Panc1 (cell line): Measurements from ENCODE around the gene FN1. TPM values are rescaled to one million over a fixed set of nuclear protein-coding genes. Genes with fewer than 3 reads are reported as not detected.

Experiments
- ATAC-seq: fragments of 200-7000 bp; cut with Tn5 transposase; 2 replicates; pipeline ENCODE4 v1.9.1; 2020; ENCODE audit warnings: mild to moderate bottlenecking, moderate library complexity
- BruUV-seq: library from RNA; stranded (reverse); fragments of 400-500 nt; replicated peaks from 2 replicates; lab custom pipeline; 2021; lab: Mats Ljungman, UMichigan
- CTCF ChIA-PET: fragments of 300-600 bp; sonication (Branson Sonifier 250); formaldehyde crosslinking; loops from one replicate; lab custom pipeline; 2022; ENCODE audit warnings: antibody characterized with exemption; lab: Charles Lee
- POLR2A ChIA-PET: fragments of 300-600 bp; sonication (Branson Sonifier 250); formaldehyde crosslinking; loops from one replicate; lab custom pipeline; 2022; ENCODE audit warnings: antibody characterized with exemption; lab: Charles Lee
- DNase-seq: peaks from one replicate; pipeline ENCODE4 v3.0.0-alpha.2; 2010; ENCODE audit warnings: low read depth, low spot score
- H3K27ac ChIP-seq: 2 replicates; pipeline ENCODE4 v1.5.1; 2011; ENCODE audit warnings: mild to moderate bottlenecking, low read length, inconsistent platforms
- H3K27me3 ChIP-seq: fragments of 200-500 bp; sonication (Bioruptor generic); 2 replicates; pipeline ENCODE4 v1.6.0; 2014; ENCODE audit warnings: low read length, inconsistent platforms; ENCODE audit not compliant: control insufficient read depth, insufficient read depth
- H3K36me3 ChIP-seq: fragments of 200-500 bp; sonication (Bioruptor generic); 2 replicates; pipeline ENCODE4 v1.5.1; 2014; ENCODE audit warnings: inconsistent platforms, mild to moderate bottlenecking, low read length, moderate library complexity; ENCODE audit not compliant: control insufficient read depth, insufficient read depth
- H3K4me1 ChIP-seq: 2 replicates; pipeline ENCODE4 v1.5.1; 2011; ENCODE audit warnings: inconsistent platforms, mild to moderate bottlenecking, low read length, moderate library complexity; ENCODE audit not compliant: control insufficient read depth, insufficient read depth
- H3K4me3 ChIP-seq, 2 experiments: 2 replicates each; pipeline ENCODE4 v1.5.1; 2011 to 2012; ENCODE audit warnings: low read depth in 2 of 2, low read length in 2 of 2, mild to moderate bottlenecking in 2 of 2, inconsistent platforms in 1 of 2, moderate library complexity in 1 of 2
- H3K9me3 ChIP-seq: fragments of 200-500 bp; sonication (Bioruptor generic); 2 replicates; pipeline ENCODE4 v1.5.1; 2014; ENCODE audit warnings: low read depth, mild to moderate bottlenecking, inconsistent platforms, low read length, moderate library complexity; ENCODE audit not compliant: control insufficient read depth, insufficient read depth
- CTCF ChIP-seq: fragments of 450-650 bp; IDR thresholded peaks from 2 replicates; pipeline ENCODE4 v1.5.1; 2017; ENCODE audit warnings: mild to moderate bottlenecking
- POLR2AphosphoS5 ChIP-seq: IDR thresholded peaks from 2 replicates; pipeline ENCODE4 v1.6.1; 2012; ENCODE audit warnings: mild to moderate bottlenecking, low read depth, low read length, moderate library complexity
- REST ChIP-seq, 2 experiments: IDR thresholded peaks; 2 replicates each; pipeline ENCODE4 v1.6.1; 2011 to 2012; ENCODE audit warnings: low read depth in 2 of 2, control low read depth in 1 of 2, low read length in 1 of 2, mild to moderate bottlenecking in 1 of 2, moderate library complexity in 1 of 2; ENCODE audit not compliant: insufficient read depth in 1 of 2
- SIN3A ChIP-seq: IDR thresholded peaks from 2 replicates; pipeline ENCODE4 v1.6.1; 2012; ENCODE audit warnings: low read depth, mild to moderate bottlenecking, low read length, moderate library complexity, borderline replicate concordance; ENCODE audit not compliant: insufficient read depth
- TCF7L2 ChIP-seq: IDR thresholded peaks from 2 replicates; pipeline ENCODE4 v1.6.1; 2011; ENCODE audit warnings: mild to moderate bottlenecking, low read depth, low read length, inconsistent platforms
- in situ Hi-C: cut with HindIII; loops from 2 replicates; pipeline ENCODE4 v1.10.0; 2016; ENCODE audit warnings: low sequenced_read_pairs, low pct_unique_long_range_greater_than_20kb
- intact Hi-C: fragments of 100-400 bp; cut with micrococcal nuclease; formaldehyde crosslinking; loops from one replicate; pipeline ENCODE4 v1.10.0; 2022; ENCODE audit not compliant: unreplicated experiment
- total RNA-seq: library from RNA; stranded (reverse); gene quantifications from one replicate; pipeline ENCODE4 v1.2.1, GENCODE V29; 2021; ENCODE audit not compliant: unreplicated experiment

Gene FN1
- total RNA-seq, 1 experiment from 2014 or later = 4.2 TPM

- Histone ChIP-seq H3K9me3 (no peaks in the 10 kb centered on the region), H3K36me3 (peaks cover 28% of the 10 kb centered on the region), H3K27me3 (no peaks in the 10 kb centered on the region), H3K27ac (no peak overlapping the region), H3K4me3 (no peak overlapping the region), H3K4me1 (no peaks in the 10 kb centered on the region)
- POLR2A ChIA-PET = no interaction called here
- no peak for ATAC-seq
- DNase-seq = no peak
- in situ Hi-C loops (no loop called here), intact Hi-C loops (no loop called here)
- TF ChIP-seq SIN3A (no peak), CTCF (no peak), POLR2AphosphoS5 (no peak), TCF7L2 (no peak), REST (IDR thresholded peaks at IDR 0.05; ENCODE audit: insufficient read depth in 1 of 2, low read depth in 2 of 2, low read length in 1 of 2) (no peak)
- CTCF ChIA-PET = no interaction called here
- BruUV-seq = no TSS peak
These were observed 115.8 kb downstream of the FN1 start for GRCh38 chr2:215320102-215320501.

- H3K27me3 ChIP-seq = no peaks in the 10 kb centered on the region
- no peak for DNase-seq
- POLR2A ChIA-PET = no interaction called here
- no peaks in the 10 kb centered on the region for H3K4me1 ChIP-seq
- CTCF ChIA-PET = no interaction called here
- intact Hi-C loops = no loop called here
- H3K4me3 ChIP-seq = no peak overlapping the region
- BruUV-seq = no TSS peak
- no peak for ATAC-seq
- in situ Hi-C loops = no loop called here
- TF ChIP-seq SIN3A (no peak), CTCF (no peak), REST (IDR thresholded peaks at IDR 0.05; ENCODE audit: insufficient read depth in 1 of 2, low read depth in 2 of 2, low read length in 1 of 2) (no peak), TCF7L2 (no peak), POLR2AphosphoS5 (no peak)
- no peak overlapping the region for H3K27ac ChIP-seq
- peaks cover 30% of the 10 kb centered on the region for H3K36me3 ChIP-seq
- no peaks in the 10 kb centered on the region for H3K9me3 ChIP-seq
These were observed 116.4 kb downstream of the FN1 start for GRCh38 chr2:215319500-215319899.
